Measurements from ENCODE around the gene SEMA7A. TPM values are rescaled to one million over a fixed set of nuclear protein-coding genes. Genes with fewer than 3 reads are reported as not detected.

The SEMA7A gene
- total and polyA plus RNA-seq, 11 donors: 0.53 to 7.5 (median 1.8) TPM

- DNase-seq: no peak
- Histone ChIP-seq H3K4me3 (no peak overlapping the region), H3K4me1 (peaks cover 0 to 3% (median 0%) of the 10 kb centered on the region in 12 donors), H3K27me3 (no peaks in the 10 kb centered on the region), H3K36me3 (peaks cover 0 to 11% (median 0%) of the 10 kb centered on the region in 9 donors), H3K27ac (no peak overlapping the region), H3K9me3 (no peaks in the 10 kb centered on the region)
- TF ChIP-seq POLR2A (IDR thresholded peaks at IDR 0.05) (no peak), CTCF (IDR thresholded peaks at IDR 0.05) (no peak)
- 85 to 95% (median 92%) methylated on average over 3 to 12 of the region's 12 CpGs for WGBS, 4 donors
- ATAC-seq: no peak
- intact Hi-C loops (cut with DNase I): no loop called here
These were observed 22.1 kb downstream of the SEMA7A start for GRCh38 chr15:74411686-74412085.

- no peak for TF ChIP-seq POLR2A (IDR thresholded peaks at IDR 0.05)
- no peak for TF ChIP-seq CTCF (IDR thresholded peaks at IDR 0.05)
- WGBS, 4 donors: 83 to 95% (median 95%) methylated on average over 8 to 18 of the region's 18 CpGs
- no peak for ATAC-seq
These were observed 23.3 kb downstream of the SEMA7A start for GRCh38 chr15:74410502-74410901.

GRCh38 chr15:74409225-74409624, 24.5 kb downstream of the SEMA7A start:
- DNase-seq: no peak
- Histone ChIP-seq H3K36me3 (peaks cover 0 to 6% (median 0%) of the 10 kb centered on the region in 9 donors), H3K9me3 (no peaks in the 10 kb centered on the region), H3K27ac (no peak overlapping the region), H3K4me3 (no peak overlapping the region), H3K4me1 (peaks cover 0 to 3% (median under 1%) of the 10 kb centered on the region in 12 donors), H3K27me3 (no peaks in the 10 kb centered on the region)
- WGBS, 4 donors: 83 to 89% (median 86%) methylated on average over 7 of the region's 7 CpGs
- intact Hi-C loops (cut with DNase I): no loop called here
- no peak for ATAC-seq
- TF ChIP-seq POLR2A (IDR thresholded peaks at IDR 0.05): no peak

More at GRCh38 chr15:74410502-74410901, 23.3 kb downstream of the SEMA7A start:
- H3K4me1 ChIP-seq: no peaks in the 10 kb centered on the region
- H3K27ac ChIP-seq: no peak overlapping the region
- H3K27me3 ChIP-seq: no peaks in the 10 kb centered on the region
- no peak for DNase-seq
- H3K4me3 ChIP-seq: no peak overlapping the region
- intact Hi-C loops (cut with DNase I): no loop called here
- H3K9me3 ChIP-seq: no peaks in the 10 kb centered on the region
- peaks cover 0 to 11% (median 0%) of the 10 kb centered on the region in 9 donors for H3K36me3 ChIP-seq

- H3K4me3 ChIP-seq: no peak overlapping the region
- H3K27me3 ChIP-seq: no peaks in the 10 kb centered on the region
- intact Hi-C loops (cut with DNase I): no loop called here
- peaks cover 0 to 7% (median 5%) of the 10 kb centered on the region in 12 donors for H3K4me1 ChIP-seq
- DNase-seq: no peak
- ATAC-seq: no peak
- no peaks in the 10 kb centered on the region for H3K9me3 ChIP-seq
- TF ChIP-seq CTCF (IDR thresholded peaks at IDR 0.05): no peak
- no peak for TF ChIP-seq POLR2A (IDR thresholded peaks at IDR 0.05)
- WGBS, 4 donors: 74 to 92% (median 87%) methylated on average over 7 of the region's 7 CpGs
- no peak overlapping the region for H3K27ac ChIP-seq
- H3K36me3 ChIP-seq: peaks cover 0 to 6% (median 0%) of the 10 kb centered on the region in 9 donors
These were observed 24.9 kb downstream of the SEMA7A start for GRCh38 chr15:74408815-74409214.

- TF ChIP-seq CTCF (IDR thresholded peaks at IDR 0.05): no peak
- no peak for TF ChIP-seq POLR2A (IDR thresholded peaks at IDR 0.05)
- DNase-seq: no peak
- intact Hi-C loops (cut with DNase I): no loop called here
- Histone ChIP-seq H3K9me3 (no peaks in the 10 kb centered on the region), H3K36me3 (peaks cover 0 to 6% (median 0%) of the 10 kb centered on the region in 9 donors), H3K27ac (no peak overlapping the region), H3K4me1 (peaks cover 0 to 11% (median 8%) of the 10 kb centered on the region in 12 donors), H3K4me3 (no peak overlapping the region), H3K27me3 (no peaks in the 10 kb centered on the region)
- 85 to 100% (median 93%) methylated on average over 2 of the region's 2 CpGs for WGBS, 4 donors
- ATAC-seq: no peak
These were observed 25.4 kb downstream of the SEMA7A start for GRCh38 chr15:74408385-74408784.
